ENCODE results near the gene SDHAF2. TPM values are rescaled to one million over a fixed set of nuclear protein-coding genes. Genes with fewer than 3 reads are reported as not detected.

Gene SDHAF2
- total RNA-seq, 3 donors from 2014 or later, result 38.9 to 42.3 (median 42.1) TPM

- Histone ChIP-seq H3K9me3 (no peaks in the 10 kb centered on the region), H3K36me3 (ENCODE audit: low read depth) (peaks cover 4% of the 10 kb centered on the region), H3K4me3 (peak overlapping the region; percentile 40), H3K4me1 (ENCODE audit: low read depth) (peaks cover 13% of the 10 kb centered on the region)
- DNase-seq (peak in 1 of 3 donors; percentile 27), ATAC-seq (peak; percentile 56)
- intact Hi-C loops (cut with DNase I, micrococcal nuclease), result no loop called here
- no peak for TF ChIP-seq CTCF (IDR thresholded peaks at IDR 0.05)
Measured at GRCh38 chr11:61392981-61393595, 36.8 kb upstream of the SDHAF2 start.

GRCh38 chr11:61401173-61401572 lies 28.8 kb upstream of the SDHAF2 start:
- peaks cover 10% of the 10 kb centered on the region for H3K36me3 ChIP-seq (ENCODE audit: low read depth)
- H3K4me3 ChIP-seq, result no peak overlapping the region
- H3K4me1 ChIP-seq (ENCODE audit: low read depth), result no peaks in the 10 kb centered on the region
- ATAC-seq (no peak), DNase-seq (no peak)
- no peaks in the 10 kb centered on the region for H3K9me3 ChIP-seq
- no peak for TF ChIP-seq CTCF (IDR thresholded peaks at IDR 0.05)
- intact Hi-C loops (cut with DNase I, micrococcal nuclease), result no loop called here

GRCh38 chr11:61401573-61401972 lies 28.4 kb upstream of the SDHAF2 start:
- H3K9me3 ChIP-seq, result no peaks in the 10 kb centered on the region
- no peak overlapping the region for H3K4me3 ChIP-seq
- no peak for TF ChIP-seq CTCF (IDR thresholded peaks at IDR 0.05)
- H3K4me1 ChIP-seq (ENCODE audit: low read depth), result no peaks in the 10 kb centered on the region
- DNase-seq, result no peak
- peaks cover 10% of the 10 kb centered on the region for H3K36me3 ChIP-seq (ENCODE audit: low read depth)
- intact Hi-C loops (cut with DNase I, micrococcal nuclease), result no loop called here
- ATAC-seq, result no peak

GRCh38 chr11:61403658-61404057 lies 26.3 kb upstream of the SDHAF2 start:
- no peak overlapping the region for H3K4me3 ChIP-seq
- no peaks in the 10 kb centered on the region for H3K9me3 ChIP-seq
- no peak for TF ChIP-seq CTCF (IDR thresholded peaks at IDR 0.05)
- peaks cover 6% of the 10 kb centered on the region for H3K36me3 ChIP-seq (ENCODE audit: low read depth)
- ATAC-seq (no peak), DNase-seq (no peak)
- H3K4me1 ChIP-seq (ENCODE audit: low read depth), result no peaks in the 10 kb centered on the region
- intact Hi-C loops (cut with DNase I, micrococcal nuclease), result no loop called here

- peaks cover 6% of the 10 kb centered on the region for H3K36me3 ChIP-seq (ENCODE audit: low read depth)
- intact Hi-C loops (cut with DNase I, micrococcal nuclease), result no loop called here
- no peak for ATAC-seq
Measured at GRCh38 chr11:61404103-61404502, 25.8 kb upstream of the SDHAF2 start.

More at GRCh38 chr11:61404103-61404502, 25.8 kb upstream of the SDHAF2 start:
- no peaks in the 10 kb centered on the region for H3K9me3 ChIP-seq
- no peak overlapping the region for H3K4me3 ChIP-seq
- H3K4me1 ChIP-seq (ENCODE audit: low read depth), result no peaks in the 10 kb centered on the region
- TF ChIP-seq CTCF (IDR thresholded peaks at IDR 0.05), result no peak
- DNase-seq, result no peak

All from mucosa of descending colon (tissue), 3 donors.